Measurements from ENCODE around the gene GATAD2B. TPM values are rescaled to one million over a fixed set of nuclear protein-coding genes. Genes with fewer than 3 reads are reported as not detected.

The GATAD2B gene
- total and polyA plus RNA-seq, 2 donors (not counting 1 experiment from before 2014, with no cell fraction given), result 4.8 to 5.2 TPM

DNA sequence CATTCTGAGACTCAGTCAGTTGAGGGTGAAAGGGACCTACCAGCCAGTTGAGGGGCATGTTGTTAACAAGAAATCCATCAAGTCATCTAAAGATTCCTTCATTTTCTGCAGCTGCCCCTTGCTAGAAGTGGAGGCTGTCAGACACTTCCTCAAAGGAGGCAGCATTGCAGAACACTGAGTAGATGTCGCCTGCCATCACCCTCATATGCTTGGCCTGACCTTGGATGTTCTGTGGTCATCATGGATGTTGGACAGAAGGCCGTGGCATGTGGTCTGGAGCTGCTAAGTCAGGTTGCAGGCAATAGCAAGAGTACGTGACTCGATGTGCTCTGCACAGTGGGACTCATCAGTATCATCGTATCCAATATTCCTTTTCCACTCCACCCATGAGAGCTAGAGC is 70.6 kb downstream of the GATAD2B start:
- H3K9ac ChIP-seq (ENCODE audit: insufficient read depth, low read length), result no peak overlapping the region

DNA sequence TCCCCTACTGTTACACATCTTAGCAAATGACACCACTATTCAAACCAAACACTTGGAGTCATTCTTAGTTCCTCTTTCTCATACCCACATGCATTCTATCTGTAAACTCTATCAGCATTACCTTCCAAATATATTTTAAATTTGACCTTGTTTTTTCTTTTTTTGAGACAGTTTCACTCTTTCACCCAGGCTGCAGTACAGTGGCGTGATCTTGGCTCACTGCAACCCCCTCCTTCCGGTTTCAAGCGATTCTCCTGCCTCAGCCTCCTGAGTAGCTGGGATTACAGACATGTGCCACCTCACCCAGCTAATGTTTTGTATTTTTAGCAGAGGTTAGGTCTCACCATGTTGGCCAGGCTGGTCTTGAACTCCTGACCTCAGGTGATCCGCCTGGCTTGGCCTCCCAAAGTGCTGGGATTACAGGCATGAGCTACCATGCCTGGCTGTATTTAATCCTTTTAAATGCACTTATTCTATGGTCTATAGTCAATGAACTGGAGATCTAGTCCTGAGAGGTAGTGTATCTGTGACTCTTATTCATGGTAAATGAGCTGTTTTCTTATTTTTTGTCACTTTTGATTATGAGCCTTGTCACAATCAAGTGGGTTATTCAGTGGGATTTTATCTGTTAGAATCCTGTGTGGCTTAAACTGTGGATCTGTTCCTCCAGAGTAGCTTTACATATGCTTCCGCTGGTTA is 73.1 kb downstream of the GATAD2B start:
- no peaks in the 10 kb centered on the region for H3K4me1 ChIP-seq (ENCODE audit: control insufficient read depth, extremely low read depth, insufficient read depth, low read length)
- TF ChIP-seq, protein P1, sequence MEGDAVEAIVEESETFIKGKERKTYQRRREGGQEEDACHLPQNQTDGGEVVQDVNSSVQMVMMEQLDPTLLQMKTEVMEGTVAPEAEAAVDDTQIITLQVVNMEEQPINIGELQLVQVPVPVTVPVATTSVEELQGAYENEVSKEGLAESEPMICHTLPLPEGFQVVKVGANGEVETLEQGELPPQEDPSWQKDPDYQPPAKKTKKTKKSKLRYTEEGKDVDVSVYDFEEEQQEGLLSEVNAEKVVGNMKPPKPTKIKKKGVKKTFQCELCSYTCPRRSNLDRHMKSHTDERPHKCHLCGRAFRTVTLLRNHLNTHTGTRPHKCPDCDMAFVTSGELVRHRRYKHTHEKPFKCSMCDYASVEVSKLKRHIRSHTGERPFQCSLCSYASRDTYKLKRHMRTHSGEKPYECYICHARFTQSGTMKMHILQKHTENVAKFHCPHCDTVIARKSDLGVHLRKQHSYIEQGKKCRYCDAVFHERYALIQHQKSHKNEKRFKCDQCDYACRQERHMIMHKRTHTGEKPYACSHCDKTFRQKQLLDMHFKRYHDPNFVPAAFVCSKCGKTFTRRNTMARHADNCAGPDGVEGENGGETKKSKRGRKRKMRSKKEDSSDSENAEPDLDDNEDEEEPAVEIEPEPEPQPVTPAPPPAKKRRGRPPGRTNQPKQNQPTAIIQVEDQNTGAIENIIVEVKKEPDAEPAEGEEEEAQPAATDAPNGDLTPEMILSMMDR (conservative IDR thresholded peaks at IDR 0.05 in 1 of 2, IDR thresholded peaks at IDR 0.05 in 1 of 2; ENCODE audit: low read depth in 1 of 2, low read length in 2 of 2), result no peak
- no peak for TF ChIP-seq EZH2 (IDR thresholded peaks at IDR 0.05; ENCODE audit: low read length, missing control alignments)
- H3K36me3 ChIP-seq (ENCODE audit: control insufficient read depth, insufficient read depth, low read length), result peaks cover 1% of the 10 kb centered on the region
- H3K79me2 ChIP-seq (ENCODE audit: control insufficient read depth, insufficient read depth, low read length), result no peaks in the 10 kb centered on the region
- no peaks in the 10 kb centered on the region for H3K9me3 ChIP-seq (ENCODE audit: control insufficient read depth, insufficient read depth, low read depth, low read length)
- H2AFZ ChIP-seq (ENCODE audit: low read length), result no peak overlapping the region
- no peak overlapping the region for H3K9ac ChIP-seq (ENCODE audit: insufficient read depth, low read length)
- H3K4me2 ChIP-seq (ENCODE audit: extremely low read depth, insufficient read depth, low read length), result no peak overlapping the region
- no peak for DNase-seq (ENCODE audit: low read depth in 2 of 2)
- H4K20me1 ChIP-seq (ENCODE audit: control insufficient read depth, extremely low read depth, insufficient read depth, low read length), result no peaks in the 10 kb centered on the region
- no peak overlapping the region for H3K4me3 ChIP-seq (replicated peaks in 1 of 4; ENCODE audit: control extremely low read depth in 1 of 4, insufficient read depth in 1 of 4, low read depth in 3 of 4, low read length in 4 of 4)
- H3K27me3 ChIP-seq (ENCODE audit: control insufficient read depth, insufficient read depth, low read length), result no peaks in the 10 kb centered on the region
- no peak overlapping the region for H3K27ac ChIP-seq (ENCODE audit: insufficient read depth, low read length)

More for the DNA sequence above, 70.6 kb downstream of the GATAD2B start:
- H3K27me3 ChIP-seq (ENCODE audit: control insufficient read depth, insufficient read depth, low read length), result no peaks in the 10 kb centered on the region
- H2AFZ ChIP-seq (ENCODE audit: low read length), result no peak overlapping the region
- H4K20me1 ChIP-seq (ENCODE audit: control insufficient read depth, extremely low read depth, insufficient read depth, low read length), result no peaks in the 10 kb centered on the region
- no peaks in the 10 kb centered on the region for H3K9me3 ChIP-seq (ENCODE audit: control insufficient read depth, insufficient read depth, low read depth, low read length)
- no peaks in the 10 kb centered on the region for H3K79me2 ChIP-seq (ENCODE audit: control insufficient read depth, insufficient read depth, low read length)
- no peak overlapping the region for H3K27ac ChIP-seq (ENCODE audit: insufficient read depth, low read length)
- no peak for DNase-seq (ENCODE audit: low read depth in 2 of 2)
- no peak overlapping the region for H3K4me3 ChIP-seq (replicated peaks in 1 of 4; ENCODE audit: control extremely low read depth in 1 of 4, insufficient read depth in 1 of 4, low read depth in 3 of 4, low read length in 4 of 4)
- TF ChIP-seq EZH2 (IDR thresholded peaks at IDR 0.05; ENCODE audit: low read length, missing control alignments), result no peak
- TF ChIP-seq, protein P1 (conservative IDR thresholded peaks at IDR 0.05 in 1 of 2, IDR thresholded peaks at IDR 0.05 in 1 of 2; ENCODE audit: low read depth in 1 of 2, low read length in 2 of 2), result no peak
- H3K36me3 ChIP-seq (ENCODE audit: control insufficient read depth, insufficient read depth, low read length), result peaks cover 1% of the 10 kb centered on the region
- H3K4me1 ChIP-seq (ENCODE audit: control insufficient read depth, extremely low read depth, insufficient read depth, low read length), result no peaks in the 10 kb centered on the region
- H3K4me2 ChIP-seq (ENCODE audit: extremely low read depth, insufficient read depth, low read length), result no peak overlapping the region

DNA sequence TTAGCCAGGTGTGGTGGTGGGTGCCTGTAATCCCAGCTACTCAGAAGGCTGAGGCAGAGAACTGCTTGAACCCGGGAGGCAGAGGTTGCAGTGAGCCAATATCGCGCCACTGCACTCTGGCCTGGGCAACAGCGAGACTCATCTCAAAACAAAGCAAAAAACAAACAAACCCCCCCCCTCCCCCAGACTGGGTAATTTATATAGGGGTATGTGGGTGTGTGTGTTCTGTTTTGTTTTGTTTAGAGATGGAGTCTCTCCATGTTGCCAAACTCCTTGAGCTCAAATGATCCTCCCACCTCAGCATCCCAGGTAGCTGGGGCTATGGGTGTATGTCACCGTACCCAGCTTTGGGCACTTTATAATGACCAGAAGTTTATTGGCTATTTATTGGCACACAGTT is 74.0 kb downstream of the GATAD2B start:
- H3K9me3 ChIP-seq (ENCODE audit: control insufficient read depth, insufficient read depth, low read depth, low read length), result no peaks in the 10 kb centered on the region

More for the DNA sequence above, 74.0 kb downstream of the GATAD2B start:
- Histone ChIP-seq H3K4me1 (ENCODE audit: control insufficient read depth, extremely low read depth, insufficient read depth, low read length) (no peaks in the 10 kb centered on the region), H4K20me1 (ENCODE audit: control insufficient read depth, extremely low read depth, insufficient read depth, low read length) (no peaks in the 10 kb centered on the region), H3K9ac (ENCODE audit: insufficient read depth, low read length) (no peak overlapping the region), H3K79me2 (ENCODE audit: control insufficient read depth, insufficient read depth, low read length) (no peaks in the 10 kb centered on the region), H2AFZ (ENCODE audit: low read length) (no peak overlapping the region), H3K36me3 (ENCODE audit: control insufficient read depth, insufficient read depth, low read length) (peaks cover 1% of the 10 kb centered on the region), H3K4me2 (ENCODE audit: extremely low read depth, insufficient read depth, low read length) (no peak overlapping the region), H3K4me3 (replicated peaks in 1 of 4; ENCODE audit: control extremely low read depth in 1 of 4, insufficient read depth in 1 of 4, low read depth in 3 of 4, low read length in 4 of 4) (no peak overlapping the region), H3K27ac (ENCODE audit: insufficient read depth, low read length) (no peak overlapping the region), H3K27me3 (ENCODE audit: control insufficient read depth, insufficient read depth, low read length) (no peaks in the 10 kb centered on the region)
- TF ChIP-seq EZH2 (IDR thresholded peaks at IDR 0.05; ENCODE audit: low read length, missing control alignments), result no peak
- TF ChIP-seq, protein P1 (conservative IDR thresholded peaks at IDR 0.05 in 1 of 2, IDR thresholded peaks at IDR 0.05 in 1 of 2; ENCODE audit: low read depth in 1 of 2, low read length in 2 of 2), result no peak
- DNase-seq (ENCODE audit: low read depth in 2 of 2), result no peak

Data from fibroblast of lung (primary cell).